KOPT-K1 (cell line): ENCODE measurements around the gene NSD1.
"Not testable (repeated sequence)": the region's sequence is repeated elsewhere in the genome, so short reads cannot be mapped to it uniquely, and the experiment has no call there.

ENCODE experiments used
- H3K27ac ChIP-seq: fragments of 200-600 bp; sonication (generic); 2 replicates; pipeline ENCODE4 v1.5.1; 2016; ENCODE audit warnings: antibody characterized with exemption, mild to moderate bottlenecking, low read depth, low read length; ENCODE audit not compliant: poor library complexity, severe bottlenecking
- H3K36me3 ChIP-seq: fragments of 200-600 bp; sonication (generic); 2 replicates; pipeline ENCODE4 v1.5.1; 2017; ENCODE audit warnings: antibody characterized with exemption, mild to moderate bottlenecking, low read length, moderate library complexity; ENCODE audit not compliant: insufficient read depth
- H3K9me3 ChIP-seq: fragments of 200-600 bp; sonication (generic); 2 replicates; pipeline ENCODE4 v1.5.1; 2017; ENCODE audit warnings: antibody characterized with exemption, low read length, mild to moderate bottlenecking; ENCODE audit not compliant: insufficient read depth, poor library complexity, severe bottlenecking

NSD1 gene

DNA sequence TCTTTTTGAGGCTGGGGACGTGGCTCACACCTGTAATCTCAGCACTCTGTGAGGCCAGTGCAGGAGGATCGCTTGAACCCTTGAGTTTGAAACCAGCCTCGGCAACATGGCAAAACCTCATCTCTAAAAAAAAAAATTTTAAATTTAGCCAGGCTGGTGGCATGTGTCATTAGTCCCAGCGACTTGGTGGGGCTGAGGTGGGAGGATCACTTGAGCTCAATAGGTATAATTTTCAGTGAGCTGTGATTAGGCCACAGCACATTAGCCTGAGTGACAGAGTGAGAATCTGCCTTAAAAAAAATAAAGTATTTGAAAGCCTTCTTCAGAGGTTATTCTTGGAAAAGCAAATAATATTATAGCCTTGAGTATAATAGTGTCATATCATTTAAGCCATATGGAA is 41.8 kb downstream of the NSD1 start:
- no peak overlapping the region for H3K27ac ChIP-seq

GRCh38 chr5:177176175-177176711 is 42.7 kb downstream of the NSD1 start:
- H3K27ac ChIP-seq: no peak overlapping the region
- no peaks in the 10 kb centered on the region for H3K9me3 ChIP-seq
- peaks cover 26% of the 10 kb centered on the region for H3K36me3 ChIP-seq

More for the DNA sequence above, 41.8 kb downstream of the NSD1 start:
- Histone ChIP-seq H3K36me3 (peaks cover 27% of the 10 kb centered on the region), H3K9me3 (no peaks in the 10 kb centered on the region)

DNA sequence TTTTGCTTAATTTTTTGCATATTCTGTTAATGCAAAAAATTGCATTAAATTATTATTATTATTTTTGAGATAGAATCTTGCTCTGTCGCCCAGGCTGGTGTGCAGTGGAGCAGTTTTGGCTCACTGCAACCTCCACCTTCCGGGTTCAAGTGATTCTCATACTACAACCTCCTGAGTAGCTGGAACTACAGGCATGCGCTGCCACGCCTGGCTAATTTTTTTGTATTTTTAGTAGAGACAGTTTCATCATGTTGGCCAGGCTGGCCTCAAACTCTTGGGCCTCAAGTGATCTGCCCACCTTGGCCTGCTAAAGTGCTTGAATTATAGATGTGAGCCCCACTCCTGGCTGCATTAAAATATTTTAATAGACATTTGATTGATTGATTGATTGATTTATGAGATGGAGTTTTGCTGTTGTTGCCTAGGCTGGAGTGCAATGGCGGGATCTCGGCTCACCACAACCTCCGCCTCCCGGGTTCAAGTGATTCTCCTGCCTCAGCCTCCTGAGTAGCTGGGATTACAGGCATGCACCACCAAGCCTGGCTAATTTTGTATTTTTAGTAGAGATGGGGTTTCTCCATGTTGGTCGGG is 44.4 kb downstream of the NSD1 start:
- H3K27ac ChIP-seq, H3K9me3 ChIP-seq: not testable (repeated sequence)
- peaks cover 28% of the 10 kb centered on the region for H3K36me3 ChIP-seq

- H3K9me3 ChIP-seq: no peaks in the 10 kb centered on the region
- no peak overlapping the region for H3K27ac ChIP-seq
- H3K36me3 ChIP-seq: peaks cover 28% of the 10 kb centered on the region
These were observed 45.2 kb downstream of the NSD1 start for GRCh38 chr5:177178733-177179304.

- peaks cover 28% of the 10 kb centered on the region for H3K36me3 ChIP-seq
- no peak overlapping the region for H3K27ac ChIP-seq
These were observed 45.9 kb downstream of the NSD1 start for GRCh38 chr5:177179431-177179830.

DNA sequence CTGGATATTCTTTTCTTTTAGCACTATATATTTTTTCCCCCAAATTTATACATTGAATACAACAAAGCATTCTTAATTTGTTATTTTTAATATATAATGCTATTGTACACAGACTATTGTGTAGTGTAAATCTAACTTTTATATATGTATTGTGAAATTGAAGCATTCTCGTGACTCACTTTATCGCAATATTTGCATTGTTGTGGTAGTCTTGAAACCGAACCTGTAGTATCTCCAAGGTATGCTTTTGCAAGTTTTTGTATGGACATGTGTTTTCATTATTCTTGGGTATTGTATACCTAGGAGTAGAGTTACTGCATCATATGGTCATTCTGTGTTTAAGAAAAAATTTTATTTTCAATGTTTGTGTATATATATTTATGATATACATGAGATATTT is 49.6 kb downstream of the NSD1 start:
- no peaks in the 10 kb centered on the region for H3K9me3 ChIP-seq
- peaks cover 23% of the 10 kb centered on the region for H3K36me3 ChIP-seq
- H3K27ac ChIP-seq: no peak overlapping the region

More at GRCh38 chr5:177179431-177179830, 45.9 kb downstream of the NSD1 start:
- H3K9me3 ChIP-seq: no peaks in the 10 kb centered on the region

DNA sequence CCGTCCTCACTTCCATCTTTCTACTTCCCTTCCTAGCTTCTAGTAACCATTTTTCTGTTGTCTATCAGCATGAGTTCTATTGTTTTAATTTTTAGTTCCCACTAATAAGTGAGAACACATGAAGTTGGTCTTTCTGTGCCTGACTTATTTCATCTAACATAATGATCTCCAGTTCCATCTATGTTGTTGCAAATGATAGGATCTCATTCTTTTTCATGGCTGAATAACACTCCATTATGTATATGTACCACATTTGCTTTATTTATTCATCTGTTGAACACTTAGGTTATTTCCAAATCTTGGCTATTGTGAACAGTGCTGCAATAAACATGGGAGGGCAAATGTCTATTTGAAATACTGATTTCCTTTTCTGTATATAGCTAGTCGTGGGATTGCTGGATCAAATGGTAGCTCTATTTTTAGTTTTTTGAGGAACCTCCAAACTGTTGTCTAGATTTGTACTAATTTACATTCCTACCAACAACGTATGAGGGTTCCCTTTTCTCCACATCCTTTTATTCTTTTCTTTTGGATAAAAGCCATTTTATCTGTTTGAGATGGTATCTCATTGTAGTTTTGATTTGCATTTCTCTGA is 50.3 kb downstream of the NSD1 start:
- Histone ChIP-seq H3K27ac (no peak overlapping the region), H3K36me3 (peaks cover 28% of the 10 kb centered on the region), H3K9me3 (no peaks in the 10 kb centered on the region)

- H3K36me3 ChIP-seq: peaks cover 33% of the 10 kb centered on the region
- H3K27ac ChIP-seq: no peak overlapping the region
- H3K9me3 ChIP-seq: no peaks in the 10 kb centered on the region
These were observed 52.4 kb downstream of the NSD1 start for GRCh38 chr5:177185993-177186392.

GRCh38 chr5:177186645-177187044 is 53.1 kb downstream of the NSD1 start:
- no peak overlapping the region for H3K27ac ChIP-seq
- H3K9me3 ChIP-seq: no peaks in the 10 kb centered on the region
- H3K36me3 ChIP-seq: peaks cover 27% of the 10 kb centered on the region

DNA sequence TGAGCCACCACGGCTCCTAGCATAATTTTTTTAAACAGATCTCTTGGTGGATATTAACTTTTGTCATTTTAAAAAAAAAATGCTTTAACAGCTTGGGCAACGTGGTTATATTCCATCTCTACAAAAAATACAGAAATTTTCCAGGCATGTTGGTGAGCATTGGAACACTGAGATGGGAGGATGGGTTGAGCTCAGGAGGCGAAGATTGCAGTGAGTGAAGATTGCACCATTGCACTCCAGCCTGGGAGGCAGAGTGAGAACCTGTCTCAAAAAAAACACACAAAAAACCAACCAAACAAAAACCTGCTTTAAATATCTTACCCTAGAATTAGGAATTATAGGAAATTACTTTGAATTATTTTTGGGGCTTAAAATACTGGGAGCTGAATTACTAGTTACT is 55.2 kb downstream of the NSD1 start:
- H3K9me3 ChIP-seq: no peaks in the 10 kb centered on the region
- no peak overlapping the region for H3K27ac ChIP-seq
- H3K36me3 ChIP-seq: peaks cover 47% of the 10 kb centered on the region

GRCh38 chr5:177189416-177189815 is 55.8 kb downstream of the NSD1 start:
- Histone ChIP-seq H3K36me3 (peaks cover 53% of the 10 kb centered on the region), H3K27ac (no peak overlapping the region), H3K9me3 (no peaks in the 10 kb centered on the region)

GRCh38 chr5:177189965-177190364 is 56.4 kb downstream of the NSD1 start:
- peaks cover 59% of the 10 kb centered on the region for H3K36me3 ChIP-seq
- no peaks in the 10 kb centered on the region for H3K9me3 ChIP-seq

DNA sequence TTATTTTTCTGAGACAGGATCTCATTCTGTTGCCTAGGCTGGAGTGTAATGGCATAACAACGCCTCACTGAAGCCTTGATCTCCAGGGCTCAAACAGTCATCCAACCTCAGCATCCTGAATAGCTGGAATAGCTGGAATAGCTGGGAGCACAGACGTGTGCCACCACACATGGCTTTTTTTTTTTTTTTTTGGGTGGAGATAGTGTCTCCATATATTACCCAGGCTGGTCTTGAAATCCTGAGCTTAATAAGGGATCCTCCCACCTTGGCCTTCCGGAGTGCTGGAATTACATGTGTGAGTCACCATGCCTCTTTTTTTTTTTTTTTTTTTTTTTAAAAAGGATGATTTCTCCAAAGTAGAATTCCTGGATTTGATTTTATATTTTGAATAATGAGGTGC is 60.7 kb downstream of the NSD1 start:
- no peak overlapping the region for H3K27ac ChIP-seq
- H3K36me3 ChIP-seq: peaks cover 74% of the 10 kb centered on the region
- H3K9me3 ChIP-seq: no peaks in the 10 kb centered on the region

More at GRCh38 chr5:177189965-177190364, 56.4 kb downstream of the NSD1 start:
- H3K27ac ChIP-seq: no peak overlapping the region

DNA sequence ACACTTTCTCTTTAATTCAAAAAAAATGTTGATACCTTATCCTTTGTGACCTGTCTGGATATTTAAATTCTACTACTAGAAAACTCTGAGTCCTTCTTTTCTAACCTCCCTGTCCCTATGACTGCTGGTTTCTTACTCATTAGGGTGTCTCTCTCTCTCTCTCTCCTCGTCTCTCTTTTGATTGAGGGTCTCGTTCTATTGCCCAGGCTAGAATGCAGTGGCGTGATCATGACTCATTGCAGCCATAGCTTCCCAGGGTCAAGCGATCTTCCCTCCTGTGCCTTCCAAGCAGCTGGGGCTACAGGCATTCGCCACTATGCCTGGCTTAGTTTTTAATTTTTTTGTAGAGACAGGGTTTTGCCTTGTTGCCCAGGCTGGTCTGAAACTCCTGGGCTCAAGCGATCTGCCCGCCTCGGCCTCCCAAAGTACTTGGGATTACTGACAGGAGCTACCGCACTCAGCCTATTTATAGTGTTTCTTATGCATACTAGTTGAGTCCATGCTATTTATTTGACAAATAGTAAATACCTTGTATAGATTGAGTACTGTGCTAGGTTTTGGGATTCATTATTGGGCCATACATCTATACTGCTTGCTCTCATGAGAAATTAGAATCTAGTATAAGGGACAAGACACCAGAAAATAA is 61.9 kb downstream of the NSD1 start:
- Histone ChIP-seq H3K9me3 (no peaks in the 10 kb centered on the region), H3K27ac (no peak overlapping the region), H3K36me3 (peaks cover 82% of the 10 kb centered on the region)

GRCh38 chr5:177198738-177199137 is 65.2 kb downstream of the NSD1 start:
- no peak overlapping the region for H3K27ac ChIP-seq
- peaks cover 90% of the 10 kb centered on the region for H3K36me3 ChIP-seq
- no peaks in the 10 kb centered on the region for H3K9me3 ChIP-seq
